ENCODE results near the gene MRPL58. TPM values are rescaled to one million over a fixed set of nuclear protein-coding genes. Genes with fewer than 3 reads are reported as not detected.
"Not testable (repeated sequence)": the region's sequence is repeated elsewhere in the genome, so short reads cannot be mapped to it uniquely, and the experiment has no call there.

MRPL58 gene
- total RNA-seq, 1 donor from 2014 or later = 16.2 TPM

- Mint-ChIP-seq H3K27me3 (ENCODE audit: unreplicated experiment) (peaks cover 11% of the 10 kb centered on the region), H3K4me1 (ENCODE audit: unreplicated experiment) (peaks cover 5% of the 10 kb centered on the region), H3K4me3 (ENCODE audit: unreplicated experiment) (no peak overlapping the region), H3K36me3 (ENCODE audit: low read depth, unreplicated experiment) (no peaks in the 10 kb centered on the region), H3K27ac (ENCODE audit: unreplicated experiment) (no peak overlapping the region), H3K9me3 (ENCODE audit: unreplicated experiment) (no peaks in the 10 kb centered on the region)
- no peak for TF ChIP-seq CTCF (IDR thresholded peaks at IDR 0.05; ENCODE audit: unreplicated experiment)
- DNase-seq (ENCODE audit: low spot score) = no peak
Measured at GRCh38 chr17:74979408-74980146, 32.9 kb upstream of the MRPL58 start.

- Mint-ChIP-seq H3K27me3 (ENCODE audit: unreplicated experiment) (peaks cover 13% of the 10 kb centered on the region), H3K4me3 (ENCODE audit: unreplicated experiment) (peak overlapping the region; percentile 90), H3K9me3 (ENCODE audit: unreplicated experiment) (no peaks in the 10 kb centered on the region), H3K4me1 (ENCODE audit: unreplicated experiment) (peaks cover 5% of the 10 kb centered on the region), H3K27ac (ENCODE audit: unreplicated experiment) (peak overlapping the region; percentile 79), H3K36me3 (ENCODE audit: low read depth, unreplicated experiment) (no peaks in the 10 kb centered on the region)
- DNase-seq (ENCODE audit: low spot score) = no peak
- TF ChIP-seq CTCF (IDR thresholded peaks at IDR 0.05; ENCODE audit: unreplicated experiment) = no peak
Measured at GRCh38 chr17:74981318-74981978, 31.0 kb upstream of the MRPL58 start.

- Mint-ChIP-seq H3K27me3 (ENCODE audit: unreplicated experiment) (peaks cover 13% of the 10 kb centered on the region), H3K9me3 (ENCODE audit: unreplicated experiment) (no peaks in the 10 kb centered on the region), H3K27ac (ENCODE audit: unreplicated experiment) (peak overlapping the region; percentile 79), H3K4me3 (ENCODE audit: unreplicated experiment) (peak overlapping the region; percentile 90), H3K4me1 (ENCODE audit: unreplicated experiment) (peaks cover 6% of the 10 kb centered on the region), H3K36me3 (ENCODE audit: low read depth, unreplicated experiment) (no peaks in the 10 kb centered on the region)
- DNase-seq (ENCODE audit: low spot score) = peak; percentile 70
- TF ChIP-seq CTCF (IDR thresholded peaks at IDR 0.05; ENCODE audit: unreplicated experiment) = no peak
Measured at GRCh38 chr17:74981979-74982662, 30.3 kb upstream of the MRPL58 start.

GRCh38 chr17:74982663-74983313 is 29.7 kb upstream of the MRPL58 start:
- H3K4me1 Mint-ChIP-seq (ENCODE audit: unreplicated experiment); H3K36me3 Mint-ChIP-seq (ENCODE audit: low read depth, unreplicated experiment); H3K9me3 Mint-ChIP-seq (ENCODE audit: unreplicated experiment); DNase-seq (ENCODE audit: low spot score): not testable (repeated sequence)
- H3K27ac Mint-ChIP-seq (ENCODE audit: unreplicated experiment) = peak overlapping the region; percentile 59
- peak overlapping the region; percentile 87 for H3K4me3 Mint-ChIP-seq (ENCODE audit: unreplicated experiment)
- peaks cover 12% of the 10 kb centered on the region for H3K27me3 Mint-ChIP-seq (ENCODE audit: unreplicated experiment)

GRCh38 chr17:74986206-74986576 is 26.3 kb upstream of the MRPL58 start:
- no peak for TF ChIP-seq CTCF (IDR thresholded peaks at IDR 0.05; ENCODE audit: unreplicated experiment)
- no peak for DNase-seq (ENCODE audit: low spot score)
- no peaks in the 10 kb centered on the region for H3K36me3 Mint-ChIP-seq (ENCODE audit: low read depth, unreplicated experiment)
- no peak overlapping the region for H3K27ac Mint-ChIP-seq (ENCODE audit: unreplicated experiment)
- H3K4me3 Mint-ChIP-seq (ENCODE audit: unreplicated experiment) = no peak overlapping the region
- no peaks in the 10 kb centered on the region for H3K9me3 Mint-ChIP-seq (ENCODE audit: unreplicated experiment)
- peaks cover 7% of the 10 kb centered on the region for H3K27me3 Mint-ChIP-seq (ENCODE audit: unreplicated experiment)
- H3K4me1 Mint-ChIP-seq (ENCODE audit: unreplicated experiment) = peaks cover 18% of the 10 kb centered on the region
